ENCODE results near the gene C9orf43. TPM values are rescaled to one million over a fixed set of nuclear protein-coding genes. Genes with fewer than 3 reads are reported as not detected.

The C9orf43 gene
- total and polyA plus RNA-seq, 10 of the 15 experiments (the other 5 are each of a cell fraction or from before 2014, with no cell fraction given) = 0.08 to 0.79 (median 0.55) TPM

- Histone ChIP-seq H3K4me1 (ENCODE audit: control insufficient read depth, insufficient read depth, low read length) (no peaks in the 10 kb centered on the region), H4K20me1 (ENCODE audit: control insufficient read depth, insufficient read depth) (no peaks in the 10 kb centered on the region; the same call in 1 of the 2 replicates), H3K4me3 (no peak overlapping the region), H3K9ac (ENCODE audit: control insufficient read depth, insufficient read depth, low read length) (no peak overlapping the region), H3K4me2 (ENCODE audit: control insufficient read depth, insufficient read depth) (no peak overlapping the region), H3K27me3 (replicated peaks in 1 of 2; ENCODE audit: control insufficient read depth in 2 of 2, insufficient read depth in 2 of 2, low read length in 1 of 2) (no peaks in the 10 kb centered on the region), H2AFZ (ENCODE audit: control insufficient read depth, low read depth, low read length) (no peak overlapping the region), H3K79me2 (ENCODE audit: control insufficient read depth, insufficient read depth, low read length) (no peaks in the 10 kb centered on the region), H3K9me3 (replicated peaks; ENCODE audit: control insufficient read depth, insufficient read depth, low read length) (no peaks in the 10 kb centered on the region), H3K27ac (ENCODE audit: control insufficient read depth, insufficient read depth) (no peak overlapping the region), H3K36me3 (ENCODE audit: control insufficient read depth in 2 of 2, insufficient read depth in 2 of 2, low read length in 1 of 2) (peaks cover 0 to 10% of the 10 kb centered on the region in 2 experiments; a peak in 3 of 4 replicates)
- RAD21 ChIA-PET (ENCODE audit: unreplicated experiment) = no interaction called here
- intact Hi-C loops (cut with micrococcal nuclease; ENCODE audit: unreplicated experiment) (no loop called here), in situ Hi-C loops (cut with MboI) (no loop called here)
- no peak for FAIRE-seq
- BruUV-seq (replicated peaks) = no TSS peak
- TF ChIP-seq, protein P1, sequence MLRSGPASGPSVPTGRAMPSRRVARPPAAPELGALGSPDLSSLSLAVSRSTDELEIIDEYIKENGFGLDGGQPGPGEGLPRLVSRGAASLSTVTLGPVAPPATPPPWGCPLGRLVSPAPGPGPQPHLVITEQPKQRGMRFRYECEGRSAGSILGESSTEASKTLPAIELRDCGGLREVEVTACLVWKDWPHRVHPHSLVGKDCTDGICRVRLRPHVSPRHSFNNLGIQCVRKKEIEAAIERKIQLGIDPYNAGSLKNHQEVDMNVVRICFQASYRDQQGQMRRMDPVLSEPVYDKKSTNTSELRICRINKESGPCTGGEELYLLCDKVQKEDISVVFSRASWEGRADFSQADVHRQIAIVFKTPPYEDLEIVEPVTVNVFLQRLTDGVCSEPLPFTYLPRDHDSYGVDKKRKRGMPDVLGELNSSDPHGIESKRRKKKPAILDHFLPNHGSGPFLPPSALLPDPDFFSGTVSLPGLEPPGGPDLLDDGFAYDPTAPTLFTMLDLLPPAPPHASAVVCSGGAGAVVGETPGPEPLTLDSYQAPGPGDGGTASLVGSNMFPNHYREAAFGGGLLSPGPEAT (IDR thresholded peaks at IDR 0.05; ENCODE audit: low read depth) = no peak
- CTCF ChIA-PET = no interaction called here
- no peak for DNase-seq (ENCODE audit: low read depth, low spot score)
- no peak for ATAC-seq
- WGBS (ENCODE audit: insufficient coverage, insufficient replicate concordance, low lambda C conversion rate, missing lambda C conversion rate) = 98% methylated on average over 11 of the region's 11 CpGs
- SMC1A ChIA-PET (ENCODE audit: uncharacterized antibody, unreplicated experiment) = no interaction called here
- POLR2A ChIA-PET = no interaction called here
Measured at GRCh38 chr9:113389451-113389850, 21.1 kb upstream of the C9orf43 start.

- in situ Hi-C loops (cut with MboI) = no loop called here
- ChIA-PET POLR2A (no interaction called here), RAD21 (ENCODE audit: unreplicated experiment) (no interaction called here), CTCF (interaction anchor here (1.2 kb wide), 1 partner anchor 11 kb away, joined by 3 read pairs; the partner anchor contains the start of gene ALAD), SMC1A (ENCODE audit: uncharacterized antibody, unreplicated experiment) (no interaction called here)
- H3K9me3 ChIP-seq (replicated peaks; ENCODE audit: control insufficient read depth, insufficient read depth, low read length) = no peaks in the 10 kb centered on the region
- no peak overlapping the region for H3K4me2 ChIP-seq (ENCODE audit: control insufficient read depth, insufficient read depth)
- FAIRE-seq (no peak), DNase-seq (ENCODE audit: low read depth, low spot score) (no peak), ATAC-seq (no peak)
- no peak overlapping the region for H3K9ac ChIP-seq (ENCODE audit: control insufficient read depth, insufficient read depth, low read length)
- H3K79me2 ChIP-seq (ENCODE audit: control insufficient read depth, insufficient read depth, low read length) = no peaks in the 10 kb centered on the region
- H3K36me3 ChIP-seq (ENCODE audit: control insufficient read depth in 2 of 2, insufficient read depth in 2 of 2, low read length in 1 of 2) = peaks cover 0 to 10% of the 10 kb centered on the region in 2 experiments; a peak in 3 of 4 replicates
- no peaks in the 10 kb centered on the region; the same call in 1 of the 2 replicates for H4K20me1 ChIP-seq (ENCODE audit: control insufficient read depth, insufficient read depth)
- H2AFZ ChIP-seq (ENCODE audit: control insufficient read depth, low read depth, low read length) = no peak overlapping the region
- no peak overlapping the region for H3K4me3 ChIP-seq
- no peaks in the 10 kb centered on the region for H3K27me3 ChIP-seq (replicated peaks in 1 of 2; ENCODE audit: control insufficient read depth in 2 of 2, insufficient read depth in 2 of 2, low read length in 1 of 2)
- H3K4me1 ChIP-seq (ENCODE audit: control insufficient read depth, insufficient read depth, low read length) = no peaks in the 10 kb centered on the region
- BruUV-seq (replicated peaks) = no TSS peak
- WGBS (ENCODE audit: insufficient coverage, insufficient replicate concordance, low lambda C conversion rate, missing lambda C conversion rate) = 87% methylated on average over 17 of the region's 17 CpGs
- no peak overlapping the region for H3K27ac ChIP-seq (ENCODE audit: control insufficient read depth, insufficient read depth)
- intact Hi-C loops (cut with micrococcal nuclease; ENCODE audit: unreplicated experiment) = no loop called here
- TF ChIP-seq ZZZ3 (IDR thresholded peaks at IDR 0.05; ENCODE audit: control insufficient read depth, insufficient read length, low read depth) (no peak), FOS (IDR thresholded peaks at IDR 0.05; ENCODE audit: borderline replicate concordance, extremely low read depth, insufficient read length) (no peak), IRF5 (IDR thresholded peaks at IDR 0.05; ENCODE audit: borderline replicate concordance) (no peak), MTA2 (IDR thresholded peaks at IDR 0.05; ENCODE audit: low read depth) (no peak), STAT1 (conservative IDR thresholded peaks at IDR 0.05) (no peak), NFYA (IDR thresholded peaks at IDR 0.05; ENCODE audit: borderline replicate concordance, low read depth, low read length) (no peak), CBFB (IDR thresholded peaks at IDR 0.05; ENCODE audit: low read depth) (no peak), ZNF217 (IDR thresholded peaks at IDR 0.05) (no peak), ZNF622 (IDR thresholded peaks at IDR 0.05) (no peak), EGR1 (IDR thresholded peaks at IDR 0.05; ENCODE audit: borderline replicate concordance in 1 of 2, low read depth in 2 of 2, low read length in 2 of 2) (no peak)
- TF ChIP-seq, protein P1 (IDR thresholded peaks at IDR 0.05; ENCODE audit: low read depth) = no peak
Measured at GRCh38 chr9:113390192-113390960, 20.2 kb upstream of the C9orf43 start.
